Mononuclear cell (primary cell): ENCODE results near the gene TMEM123. TPM values are rescaled to one million over a fixed set of nuclear protein-coding genes. Genes with fewer than 3 reads are reported as not detected.

Experiments
- H3K27me3 ChIP-seq: 2 replicates; pipeline ENCODE4 v1.6.0; 2011; ENCODE audit warnings: low read length, control low read depth; ENCODE audit not compliant: insufficient read depth
- H3K4me1 ChIP-seq: 2 replicates; pipeline ENCODE4 v1.5.1; 2011; ENCODE audit warnings: mild to moderate bottlenecking, low read length, control low read depth; ENCODE audit not compliant: insufficient read depth
- H3K4me3 ChIP-seq: 2 replicates; pipeline ENCODE4 v1.5.1; 2011; ENCODE audit warnings: mild to moderate bottlenecking, low read length, moderate library complexity
- H3K9me3 ChIP-seq: 2 replicates; pipeline ENCODE4 v1.5.1; 2011; ENCODE audit warnings: low read depth, mild to moderate bottlenecking, control low read depth, low read length
- total RNA-seq: library from RNA; depleted of rRNA; stranded (reverse); fragments of >200 nt; gene quantifications from one replicate; pipeline ENCODE4 v1.2.3, GENCODE V29; 2012

The TMEM123 gene
- total RNA-seq, 1 donor, result 381 TPM

DNA sequence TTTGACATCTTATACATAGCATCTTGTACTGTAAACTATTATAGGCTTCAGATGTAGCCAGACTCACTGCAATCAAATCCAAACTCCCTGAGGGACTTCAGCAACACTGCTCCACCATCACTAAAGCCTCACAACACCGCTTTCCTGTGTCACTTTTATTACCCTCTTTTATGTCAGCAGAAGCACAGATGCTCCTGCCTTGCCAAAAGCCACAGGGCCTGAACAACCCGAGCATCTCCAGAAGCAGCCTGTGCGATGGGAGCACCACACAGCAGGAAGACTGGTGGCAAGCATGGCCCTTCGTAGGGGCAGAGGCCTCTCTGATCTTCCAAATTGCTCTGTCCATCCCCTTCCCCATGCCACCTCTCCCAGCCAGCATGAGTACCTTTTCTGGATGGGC lies 22.9 kb downstream of the TMEM123 start:
- no peaks in the 10 kb centered on the region for H3K9me3 ChIP-seq
- H3K4me3 ChIP-seq, result no peak overlapping the region
- peaks cover 35% of the 10 kb centered on the region for H3K4me1 ChIP-seq

DNA sequence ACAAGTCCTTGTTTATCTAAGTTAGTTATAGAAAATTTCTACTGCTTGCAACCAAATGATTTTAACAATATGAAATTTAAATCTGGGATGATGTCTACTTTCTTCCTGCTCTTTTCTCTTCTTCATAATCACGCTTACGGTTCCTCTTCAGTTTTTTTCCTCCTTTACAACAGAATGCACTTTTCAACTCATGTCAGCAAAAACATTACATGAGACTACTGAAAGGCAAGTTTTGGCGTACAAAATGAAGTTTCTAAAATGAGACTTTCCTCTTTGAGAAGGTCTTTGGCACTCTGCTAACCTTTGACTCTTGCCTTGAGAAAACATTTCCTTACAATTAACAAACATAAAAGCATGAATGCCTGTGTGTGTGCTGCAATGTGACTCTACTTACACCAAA lies 23.3 kb downstream of the TMEM123 start:
- no peaks in the 10 kb centered on the region for H3K9me3 ChIP-seq
- peaks cover 39% of the 10 kb centered on the region for H3K4me1 ChIP-seq
- no peak overlapping the region for H3K4me3 ChIP-seq
- H3K27me3 ChIP-seq, result no peaks in the 10 kb centered on the region

More for the DNA sequence above, 22.9 kb downstream of the TMEM123 start:
- H3K27me3 ChIP-seq, result no peaks in the 10 kb centered on the region

DNA sequence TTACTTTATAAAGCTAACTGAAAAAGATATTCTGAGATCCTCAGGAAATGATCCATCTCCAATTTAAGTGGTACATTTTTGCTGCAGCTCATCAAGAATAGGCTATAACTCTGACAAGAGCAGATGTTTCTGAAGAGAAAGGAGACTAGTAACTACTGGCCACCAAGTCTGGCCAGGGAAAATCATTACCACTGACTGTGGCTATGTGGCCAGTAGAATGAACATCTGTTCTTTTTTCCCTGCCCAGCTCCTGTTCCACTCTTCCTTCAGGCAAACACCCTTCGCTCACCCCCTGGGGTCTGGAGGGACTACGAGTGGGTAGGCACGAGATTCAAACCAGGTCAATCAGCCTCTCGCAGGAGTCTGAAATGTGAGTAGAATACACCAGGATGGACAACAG lies 23.9 kb downstream of the TMEM123 start:
- Histone ChIP-seq H3K9me3 (no peaks in the 10 kb centered on the region), H3K4me3 (no peak overlapping the region), H3K27me3 (no peaks in the 10 kb centered on the region), H3K4me1 (peaks cover 40% of the 10 kb centered on the region)

DNA sequence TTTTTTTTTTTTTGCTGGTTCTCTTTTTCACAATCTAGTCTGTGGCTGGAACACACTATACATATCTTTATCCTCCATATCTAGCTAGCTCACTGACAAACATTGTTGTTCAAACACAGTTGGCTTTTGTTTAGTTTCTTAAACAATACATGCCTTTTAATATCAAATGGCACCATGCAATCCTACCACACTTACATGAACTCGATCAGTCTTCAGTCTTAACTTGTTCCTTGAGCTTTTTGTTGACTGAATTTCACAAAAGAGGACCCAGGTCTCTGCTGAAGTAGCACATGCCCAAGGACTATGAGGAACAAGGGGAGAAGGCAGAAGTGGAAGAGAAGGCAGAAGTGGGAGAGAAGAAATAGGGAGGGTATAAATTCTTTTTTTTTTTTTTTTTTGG lies 25.5 kb downstream of the TMEM123 start:
- Histone ChIP-seq H3K4me3 (no peak overlapping the region), H3K9me3 (no peaks in the 10 kb centered on the region), H3K4me1 (peaks cover 47% of the 10 kb centered on the region), H3K27me3 (no peaks in the 10 kb centered on the region)

- no peaks in the 10 kb centered on the region for H3K27me3 ChIP-seq
- peaks cover 46% of the 10 kb centered on the region for H3K4me1 ChIP-seq
- no peak overlapping the region for H3K4me3 ChIP-seq
- no peaks in the 10 kb centered on the region for H3K9me3 ChIP-seq
These were observed 26.0 kb downstream of the TMEM123 start for GRCh38 chr11:102426570-102426969.

GRCh38 chr11:102426000-102426399 lies 26.6 kb downstream of the TMEM123 start:
- peaks cover 43% of the 10 kb centered on the region for H3K4me1 ChIP-seq

GRCh38 chr11:102423936-102424335 lies 28.6 kb downstream of the TMEM123 start:
- H3K4me3 ChIP-seq, result no peak overlapping the region
- H3K4me1 ChIP-seq, result peaks cover 38% of the 10 kb centered on the region
- H3K27me3 ChIP-seq, result no peaks in the 10 kb centered on the region
- no peaks in the 10 kb centered on the region for H3K9me3 ChIP-seq

More at GRCh38 chr11:102426000-102426399, 26.6 kb downstream of the TMEM123 start:
- no peaks in the 10 kb centered on the region for H3K27me3 ChIP-seq
- no peak overlapping the region for H3K4me3 ChIP-seq
- H3K9me3 ChIP-seq, result no peaks in the 10 kb centered on the region

GRCh38 chr11:102422817-102423712 lies 29.5 kb downstream of the TMEM123 start:
- Histone ChIP-seq H3K4me1 (peaks cover 29% of the 10 kb centered on the region), H3K9me3 (no peaks in the 10 kb centered on the region), H3K27me3 (no peaks in the 10 kb centered on the region), H3K4me3 (no peak overlapping the region)

DNA sequence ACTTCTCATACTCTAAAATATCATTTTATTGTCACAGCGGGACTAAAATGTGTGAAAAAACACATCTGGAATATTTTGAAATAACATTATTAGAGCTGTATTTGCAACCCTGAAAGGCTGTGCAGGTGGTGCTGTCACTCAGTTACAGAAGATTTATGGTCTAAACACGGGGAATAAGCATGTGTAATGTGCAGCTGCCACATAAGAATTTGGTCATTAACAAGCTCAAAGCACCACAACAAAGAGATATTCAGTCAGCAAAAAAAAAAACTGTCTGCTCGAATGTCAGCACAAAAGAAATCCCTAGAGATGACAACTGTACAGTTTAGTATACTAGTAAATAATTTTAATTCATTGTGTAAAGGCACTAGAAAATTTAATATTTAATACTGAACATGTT lies 31.3 kb downstream of the TMEM123 start:
- Histone ChIP-seq H3K4me1 (peaks cover 26% of the 10 kb centered on the region), H3K9me3 (no peaks in the 10 kb centered on the region), H3K4me3 (no peak overlapping the region), H3K27me3 (no peaks in the 10 kb centered on the region)

GRCh38 chr11:102420547-102420946 lies 32.0 kb downstream of the TMEM123 start:
- no peaks in the 10 kb centered on the region for H3K9me3 ChIP-seq
- H3K4me3 ChIP-seq, result no peak overlapping the region
- no peaks in the 10 kb centered on the region for H3K27me3 ChIP-seq
- H3K4me1 ChIP-seq, result peaks cover 32% of the 10 kb centered on the region

DNA sequence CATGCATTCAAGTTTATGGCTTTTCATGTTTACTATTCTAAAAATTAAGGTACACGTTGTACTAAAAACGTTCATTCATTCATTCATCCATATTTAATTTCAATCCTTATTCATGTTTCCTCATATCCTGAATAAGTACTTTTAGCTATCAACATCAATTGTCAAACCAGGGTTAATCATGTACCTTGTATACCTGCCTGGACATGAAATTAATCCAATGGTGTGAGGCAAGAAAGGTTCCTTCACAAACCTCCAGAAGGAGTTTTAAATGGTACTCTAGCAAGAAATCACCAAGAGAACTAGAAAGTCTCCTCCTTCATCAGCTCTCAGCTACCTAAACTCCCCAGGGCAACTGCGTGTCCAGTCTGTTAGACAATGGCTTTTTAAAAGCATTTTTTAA lies 33.4 kb downstream of the TMEM123 start:
- Histone ChIP-seq H3K9me3 (no peaks in the 10 kb centered on the region), H3K27me3 (no peaks in the 10 kb centered on the region), H3K4me1 (peaks cover 34% of the 10 kb centered on the region), H3K4me3 (no peak overlapping the region)

GRCh38 chr11:102416976-102417375 lies 35.6 kb downstream of the TMEM123 start:
- no peak overlapping the region for H3K4me3 ChIP-seq
- no peaks in the 10 kb centered on the region for H3K9me3 ChIP-seq
- H3K27me3 ChIP-seq, result no peaks in the 10 kb centered on the region
- peaks cover 37% of the 10 kb centered on the region for H3K4me1 ChIP-seq

DNA sequence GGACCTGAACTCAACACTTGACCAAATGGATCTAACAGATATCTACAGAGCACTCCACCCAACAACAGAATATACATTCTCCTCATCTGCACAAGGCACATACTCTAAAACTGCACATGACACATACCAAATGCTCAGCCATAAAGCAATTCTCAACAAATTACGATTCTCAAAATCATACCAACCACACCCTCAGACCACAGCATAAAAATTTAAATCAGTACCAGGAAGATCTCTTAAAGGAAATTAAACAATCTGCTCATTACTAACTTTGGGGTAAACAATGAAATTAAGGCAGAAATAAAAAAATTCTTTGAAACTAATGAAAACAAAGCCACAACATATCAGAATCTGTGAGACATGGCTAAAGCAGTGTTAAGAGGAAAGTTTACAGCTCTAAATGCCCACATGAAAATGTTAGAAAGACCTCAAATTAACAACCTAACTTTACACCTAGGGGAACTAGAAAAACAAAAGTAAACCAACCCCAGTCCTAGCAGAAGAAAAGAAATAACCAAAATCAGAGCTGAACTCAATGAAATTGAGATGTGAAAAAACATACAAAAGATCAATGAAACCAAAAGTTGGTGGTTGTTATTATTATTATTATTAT lies 37.2 kb downstream of the TMEM123 start:
- peaks cover 46% of the 10 kb centered on the region for H3K4me1 ChIP-seq
- no peaks in the 10 kb centered on the region for H3K27me3 ChIP-seq
- H3K4me3 ChIP-seq, result no peak overlapping the region
- no peaks in the 10 kb centered on the region for H3K9me3 ChIP-seq

DNA sequence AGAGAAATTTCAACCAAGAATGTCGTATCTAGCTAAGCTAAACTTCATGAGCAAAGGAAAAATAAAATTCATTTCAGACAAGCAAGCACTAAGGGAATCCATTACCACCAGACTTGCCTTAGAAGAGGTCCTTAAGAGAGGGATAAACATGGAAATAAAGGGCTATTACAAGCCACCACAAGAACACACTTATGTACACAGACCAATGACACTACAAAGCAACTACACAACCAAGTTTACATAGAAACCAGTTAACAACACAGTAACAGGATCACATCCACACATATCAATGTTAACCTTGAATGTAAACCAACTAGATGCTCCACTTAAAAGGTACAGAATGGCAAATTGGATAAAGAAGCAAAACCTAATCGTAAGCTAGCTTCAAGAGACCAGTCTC lies 38.0 kb downstream of the TMEM123 start:
- H3K9me3 ChIP-seq, result no peaks in the 10 kb centered on the region
- no peaks in the 10 kb centered on the region for H3K27me3 ChIP-seq
- no peak overlapping the region for H3K4me3 ChIP-seq
- peaks cover 48% of the 10 kb centered on the region for H3K4me1 ChIP-seq

- Histone ChIP-seq H3K4me3 (no peak overlapping the region), H3K4me1 (peaks cover 48% of the 10 kb centered on the region), H3K9me3 (no peaks in the 10 kb centered on the region), H3K27me3 (no peaks in the 10 kb centered on the region)
These were observed 39.1 kb downstream of the TMEM123 start for GRCh38 chr11:102413497-102413896.
